Fibroblast of skin of abdomen (primary cell): ENCODE results near the gene TTC21B.
A peak's percentile ranks its signal among the peaks of the same experiment; 100 is the strongest.

Source experiments
- DNase-seq: peaks from one replicate; pipeline ENCODE4 v3.0.0-alpha.2; 2013

The TTC21B gene

DNA sequence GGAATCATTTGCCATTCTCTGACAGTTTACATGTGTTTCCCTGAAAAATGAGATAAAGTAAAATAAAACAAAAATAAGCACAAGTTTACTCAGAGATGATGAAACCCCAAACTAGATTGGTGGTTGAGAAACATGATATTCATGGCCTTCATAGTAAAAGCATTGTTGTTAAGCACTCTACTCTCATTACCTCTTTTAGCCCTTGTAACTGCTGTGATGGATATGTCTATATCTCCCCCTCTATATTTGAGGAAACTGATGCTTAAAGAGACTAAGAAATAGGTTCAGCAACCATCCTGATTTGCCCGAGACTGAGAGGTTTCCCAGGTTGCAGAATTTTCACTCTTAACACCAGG lies 125.7 kb downstream of the TTC21B start:
- DNase-seq = no peak

DNA sequence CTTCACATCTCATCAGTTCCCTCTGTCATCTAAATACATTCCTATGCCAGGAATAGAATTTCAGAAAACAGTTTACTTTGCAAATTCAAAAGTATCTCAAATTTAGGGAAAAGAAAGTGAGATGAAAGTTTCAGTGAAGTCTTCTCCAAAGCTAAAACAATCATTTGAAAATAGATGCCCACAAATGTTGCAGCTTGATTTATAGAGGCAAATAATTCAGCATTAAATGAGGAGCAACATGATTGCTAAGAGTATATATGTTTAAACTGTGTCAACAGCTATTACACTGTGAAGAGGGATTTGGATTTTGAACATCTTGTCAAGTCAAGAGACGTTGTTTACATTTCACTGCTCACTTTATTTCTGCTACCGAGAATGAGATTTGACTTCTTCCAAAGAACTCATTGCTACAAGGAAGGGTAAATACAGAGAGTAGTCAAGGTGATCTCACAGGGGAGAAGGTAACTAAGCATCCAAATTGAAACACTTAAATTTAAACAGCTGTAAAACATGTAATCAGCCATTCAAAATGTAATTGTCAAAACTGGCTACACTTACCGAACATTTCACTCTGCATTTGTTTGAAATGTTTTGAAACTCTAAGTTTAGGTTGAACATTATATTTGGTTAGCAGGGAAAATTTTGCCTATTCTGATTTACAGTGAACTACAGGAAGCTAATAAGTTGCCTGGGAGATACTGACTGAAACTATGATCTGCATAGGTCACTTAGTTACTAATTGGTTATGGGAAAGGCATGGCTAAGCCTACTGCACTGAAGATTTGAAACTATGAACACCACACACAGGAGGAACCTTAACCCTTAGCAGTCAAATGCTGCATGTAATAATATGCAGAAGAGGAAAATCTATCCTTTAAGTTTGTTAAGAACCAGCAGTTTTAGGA lies 126.3 kb downstream of the TTC21B start:
- DNase-seq = no peak

DNA sequence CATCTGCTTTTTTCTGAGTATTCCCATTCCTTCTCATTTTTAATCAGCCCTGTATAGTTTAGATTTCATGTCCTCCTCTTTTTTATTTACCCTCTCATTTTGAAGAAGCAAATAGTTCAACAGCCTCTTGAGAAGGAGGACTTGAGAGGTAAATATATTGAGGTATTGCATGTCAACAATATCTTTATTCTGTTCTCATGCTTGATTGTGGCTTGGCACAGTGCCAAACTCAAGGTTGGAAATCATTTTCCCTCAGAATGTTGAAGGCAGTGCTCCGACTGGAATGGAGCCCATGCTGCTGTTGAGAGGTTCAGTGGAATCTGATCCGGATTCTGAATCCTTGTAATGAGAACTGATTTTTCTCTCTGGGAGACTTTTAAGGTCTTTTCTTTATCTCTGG lies 128.5 kb downstream of the TTC21B start:
- DNase-seq = peak; percentile 57
